Immature natural killer cell (primary cell): ENCODE measurements around the gene TVP23B. TPM values are rescaled to one million over a fixed set of nuclear protein-coding genes. Genes with fewer than 3 reads are reported as not detected.
"Not testable (repeated sequence)": the region's sequence is repeated elsewhere in the genome, so short reads cannot be mapped to it uniquely, and the experiment has no call there.

Experiments used
- DNase-seq, 3 donors: peaks; one replicate each; pipeline ENCODE4 v3.0.0; 2022; ENCODE audit warnings: mixed read lengths in 1 of 3
- H3K27ac Mint-ChIP-seq, 6 donors: one replicate each; pipeline ENCODE4 v1.8.0; 2020; ENCODE audit warnings: mixed read lengths in 6 of 6, mild to moderate bottlenecking in 5 of 6, inconsistent platforms in 4 of 6, moderate library complexity in 3 of 6
- H3K27me3 Mint-ChIP-seq, 3 donors: one replicate each; pipeline ENCODE4 v1.8.0; 2020 to 2021; ENCODE audit warnings: low read depth in 3 of 3, mild to moderate bottlenecking in 3 of 3, mixed read lengths in 3 of 3, moderate library complexity in 3 of 3, inconsistent platforms in 1 of 3
- H3K36me3 Mint-ChIP-seq, 3 donors: one replicate each; pipeline ENCODE4 v1.8.0; 2020; ENCODE audit warnings: mixed read lengths in 3 of 3, inconsistent platforms in 2 of 3, mild to moderate bottlenecking in 2 of 3
- H3K4me1 Mint-ChIP-seq, 2 donors: one replicate each; pipeline ENCODE4 v1.8.0; 2020; ENCODE audit warnings: inconsistent platforms in 2 of 2, mild to moderate bottlenecking in 2 of 2, mixed read lengths in 2 of 2, moderate library complexity in 1 of 2
- H3K4me3 Mint-ChIP-seq, 5 donors: one replicate each; pipeline ENCODE4 v1.8.0; 2020; ENCODE audit warnings: mild to moderate bottlenecking in 5 of 5, mixed read lengths in 5 of 5, inconsistent platforms in 3 of 5, moderate library complexity in 3 of 5
- H3K9me3 Mint-ChIP-seq, 6 donors: one replicate each; pipeline ENCODE4 v1.8.0; 2020; ENCODE audit warnings: mild to moderate bottlenecking in 6 of 6, mixed read lengths in 6 of 6, inconsistent platforms in 4 of 6, moderate library complexity in 3 of 6
- polyA plus RNA-seq, 3 donors: library from polyadenylated mRNA; unstranded; fragments of 300-500 nt; fragmentation: Illumina TruSeq; gene quantifications; one replicate each; pipeline ENCODE4 v1.2.3, GENCODE V29; 2021

Gene TVP23B
- polyA plus RNA-seq, 3 donors from 2014 or later = 23.6 to 55.4 (median 47.6) TPM

GRCh38 chr17:18758344-18758743 is 22.6 kb upstream of the TVP23B start:
- not testable (repeated sequence) for H3K4me1 Mint-ChIP-seq, DNase-seq, H3K27ac Mint-ChIP-seq, H3K9me3 Mint-ChIP-seq, H3K27me3 Mint-ChIP-seq, H3K36me3 Mint-ChIP-seq, H3K4me3 Mint-ChIP-seq

- not testable (repeated sequence) for H3K36me3 Mint-ChIP-seq, H3K27me3 Mint-ChIP-seq, DNase-seq, H3K4me3 Mint-ChIP-seq, H3K4me1 Mint-ChIP-seq, H3K9me3 Mint-ChIP-seq, H3K27ac Mint-ChIP-seq
Measured at GRCh38 chr17:18760221-18760620, 20.8 kb upstream of the TVP23B start.

GRCh38 chr17:18770572-18770971 is 10.4 kb upstream of the TVP23B start:
- not testable (repeated sequence) for H3K27me3 Mint-ChIP-seq, H3K27ac Mint-ChIP-seq, H3K9me3 Mint-ChIP-seq, H3K36me3 Mint-ChIP-seq, H3K4me3 Mint-ChIP-seq, DNase-seq, H3K4me1 Mint-ChIP-seq

DNA sequence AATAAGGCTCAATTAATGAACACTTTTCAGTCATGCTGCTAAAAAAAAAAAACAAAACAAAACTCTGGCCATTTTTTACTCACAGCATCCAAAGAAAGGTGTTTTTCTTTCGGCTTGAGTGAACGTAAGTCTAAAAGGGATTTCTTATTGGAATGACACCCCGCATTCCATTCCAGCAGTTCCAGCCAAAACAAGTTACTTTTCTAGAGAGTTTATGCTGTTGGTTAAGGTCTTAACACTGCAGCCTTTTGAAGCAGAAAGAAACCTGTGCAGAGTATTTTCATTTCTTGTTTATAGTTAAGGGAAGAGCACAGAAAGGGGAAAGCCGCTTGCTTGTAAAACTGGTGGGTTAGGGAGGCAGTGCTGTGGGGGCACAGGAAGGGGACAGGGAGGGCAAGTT is 9.9 kb upstream of the TVP23B start:
- not testable (repeated sequence) for H3K4me3 Mint-ChIP-seq, H3K36me3 Mint-ChIP-seq, H3K27ac Mint-ChIP-seq

GRCh38 chr17:18772471-18772870 is 8.5 kb upstream of the TVP23B start:
- no peaks in the 10 kb centered on the region for H3K4me1 Mint-ChIP-seq
- H3K9me3 Mint-ChIP-seq = no peaks in the 10 kb centered on the region
- peaks cover 1 to 5% (median 1%) of the 10 kb centered on the region in 3 donors for H3K27me3 Mint-ChIP-seq
- no peaks in the 10 kb centered on the region for H3K36me3 Mint-ChIP-seq
- DNase-seq = no peak
- no peak overlapping the region for H3K4me3 Mint-ChIP-seq
- no peak overlapping the region for H3K27ac Mint-ChIP-seq

More for the DNA sequence above, 9.9 kb upstream of the TVP23B start:
- not testable (repeated sequence) for DNase-seq, H3K9me3 Mint-ChIP-seq, H3K4me1 Mint-ChIP-seq, H3K27me3 Mint-ChIP-seq

DNA sequence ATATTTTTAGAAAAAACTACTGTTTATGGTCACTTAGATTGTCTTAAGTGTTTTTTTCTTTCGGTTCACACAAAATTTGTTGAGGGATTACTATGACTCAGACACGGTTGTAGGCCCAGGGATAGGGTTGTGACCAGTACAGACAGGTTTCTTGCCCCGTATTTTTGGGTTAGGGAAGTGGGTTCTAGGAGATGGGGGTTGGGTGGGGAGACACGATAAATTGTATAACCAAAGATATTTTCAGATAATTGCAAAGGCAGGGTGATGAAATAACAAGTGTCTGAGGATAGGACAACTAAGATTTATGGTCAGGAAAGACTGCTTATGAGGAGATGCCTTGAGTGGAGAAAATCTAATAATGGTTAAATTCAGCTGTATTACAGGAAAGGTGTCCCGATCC is 822 bp downstream of the TVP23B start:
- peaks cover 21 to 41% of the 10 kb centered on the region in 2 donors for H3K4me1 Mint-ChIP-seq
- peak overlapping the region; percentile 20 to 87 (median 73) for H3K27ac Mint-ChIP-seq
- H3K9me3 Mint-ChIP-seq, H3K27me3 Mint-ChIP-seq, H3K36me3 Mint-ChIP-seq: not testable (repeated sequence)
- peak in 2 of 3 donors; percentile 1 to 7 for DNase-seq
- peak overlapping the region; percentile 54 to 72 (median 62) for H3K4me3 Mint-ChIP-seq

DNA sequence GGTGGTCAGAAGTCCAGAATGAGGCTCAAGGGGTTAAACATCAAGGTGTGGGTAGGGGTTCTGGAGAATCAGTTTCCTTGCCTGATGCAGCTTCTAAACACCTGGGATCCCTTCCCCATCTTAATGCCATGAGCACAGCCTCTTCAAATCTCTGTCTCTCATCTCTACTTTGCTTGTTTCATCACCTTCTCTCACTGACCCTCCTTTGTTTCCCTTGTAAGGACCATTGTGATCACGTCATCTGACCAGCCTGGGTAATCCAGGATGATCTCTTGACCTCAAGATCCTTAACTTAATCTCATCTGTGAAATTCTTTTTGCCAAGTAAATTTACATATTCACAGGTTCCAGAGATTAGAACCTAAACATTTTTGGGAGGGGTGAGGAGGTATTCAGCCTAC is 5.0 kb downstream of the TVP23B start:
- Mint-ChIP-seq H3K27ac (peak overlapping the region in 2 of 6 donors; percentile 78 to 86), H3K4me1 (peaks cover 32 to 62% of the 10 kb centered on the region in 2 donors)
- DNase-seq, H3K36me3 Mint-ChIP-seq, H3K27me3 Mint-ChIP-seq, H3K9me3 Mint-ChIP-seq, H3K4me3 Mint-ChIP-seq: not testable (repeated sequence)

DNA sequence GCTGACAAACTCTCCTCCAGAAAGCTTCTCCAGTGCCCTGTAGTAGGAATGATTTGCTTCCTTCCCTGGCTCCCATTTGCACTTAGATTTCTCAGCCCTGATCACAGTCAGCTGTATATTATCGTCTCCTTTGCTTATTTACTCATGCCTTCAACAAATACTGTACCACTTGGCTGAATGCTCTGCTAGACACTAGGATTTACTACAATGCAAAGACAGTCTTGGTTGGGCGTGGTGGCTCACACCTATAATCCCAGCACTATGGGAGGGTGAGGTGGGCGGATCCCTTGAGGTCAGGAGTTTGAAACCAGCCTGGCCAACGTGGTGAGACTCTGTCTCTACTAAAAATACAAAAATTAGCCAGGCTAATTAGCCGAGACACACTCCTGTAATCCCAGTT is 5.9 kb downstream of the TVP23B start:
- H3K27me3 Mint-ChIP-seq, DNase-seq, H3K27ac Mint-ChIP-seq, H3K4me3 Mint-ChIP-seq, H3K36me3 Mint-ChIP-seq, H3K9me3 Mint-ChIP-seq: not testable (repeated sequence)
- peaks cover 31 to 62% of the 10 kb centered on the region in 2 donors for H3K4me1 Mint-ChIP-seq

DNA sequence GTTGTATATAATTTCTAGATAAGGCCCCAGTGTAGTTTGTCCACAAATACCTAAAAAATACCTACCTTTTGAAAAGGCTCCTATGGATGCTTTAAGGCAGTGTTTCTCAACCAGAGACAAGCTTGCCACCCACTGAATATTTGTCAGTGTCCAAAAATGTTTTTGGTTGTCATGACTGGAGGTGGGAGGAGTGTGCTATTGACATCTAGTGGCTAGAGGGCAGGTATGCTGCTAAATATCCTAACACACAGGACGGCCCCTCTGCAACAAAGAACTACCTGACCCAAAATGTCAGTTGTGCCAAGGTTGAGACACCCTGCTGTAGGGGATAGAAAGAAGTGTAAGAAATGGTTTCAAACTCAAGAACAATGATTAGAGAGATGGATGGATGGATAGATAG is 10.4 kb downstream of the TVP23B start:
- not testable (repeated sequence) for H3K36me3 Mint-ChIP-seq, H3K27ac Mint-ChIP-seq, H3K27me3 Mint-ChIP-seq, H3K4me3 Mint-ChIP-seq, H3K9me3 Mint-ChIP-seq
- H3K4me1 Mint-ChIP-seq = peaks cover 21 to 53% of the 10 kb centered on the region in 2 donors
- DNase-seq = peak in 1 of 3 donors; percentile 11

DNA sequence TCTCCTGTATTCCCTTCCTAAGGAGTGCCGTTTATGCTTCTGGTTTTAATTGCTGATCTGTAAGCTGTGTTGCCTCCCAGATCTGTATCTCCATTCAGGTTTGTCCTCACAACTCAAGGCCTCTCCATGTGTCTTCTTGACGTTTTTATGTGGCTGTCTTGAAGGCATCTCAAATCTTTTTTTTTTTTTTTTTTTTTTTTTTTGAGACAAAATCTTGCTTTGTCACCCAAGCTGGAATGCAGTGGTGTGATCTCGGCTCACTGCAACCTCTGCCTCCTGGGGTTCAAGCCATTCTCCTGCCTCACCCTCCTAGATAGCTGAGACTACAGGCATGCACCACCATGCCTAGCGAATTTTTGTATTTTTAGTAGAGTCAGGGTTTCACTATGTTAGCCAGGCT is 13.9 kb downstream of the TVP23B start:
- H3K27me3 Mint-ChIP-seq, H3K9me3 Mint-ChIP-seq, DNase-seq, H3K4me3 Mint-ChIP-seq: not testable (repeated sequence)
- peak overlapping the region in 1 of 6 donors; percentile 46 for H3K27ac Mint-ChIP-seq
- H3K36me3 Mint-ChIP-seq = peaks cover 0 to 14% (median 11%) of the 10 kb centered on the region in 3 donors
- peaks cover 4 to 29% of the 10 kb centered on the region in 2 donors for H3K4me1 Mint-ChIP-seq

GRCh38 chr17:18796887-18797286 is 15.9 kb downstream of the TVP23B start:
- DNase-seq, H3K9me3 Mint-ChIP-seq, H3K27me3 Mint-ChIP-seq, H3K4me3 Mint-ChIP-seq, H3K27ac Mint-ChIP-seq: not testable (repeated sequence)
- H3K4me1 Mint-ChIP-seq = peaks cover 4 to 35% of the 10 kb centered on the region in 2 donors
- peaks cover 4 to 21% (median 16%) of the 10 kb centered on the region in 3 donors for H3K36me3 Mint-ChIP-seq

DNA sequence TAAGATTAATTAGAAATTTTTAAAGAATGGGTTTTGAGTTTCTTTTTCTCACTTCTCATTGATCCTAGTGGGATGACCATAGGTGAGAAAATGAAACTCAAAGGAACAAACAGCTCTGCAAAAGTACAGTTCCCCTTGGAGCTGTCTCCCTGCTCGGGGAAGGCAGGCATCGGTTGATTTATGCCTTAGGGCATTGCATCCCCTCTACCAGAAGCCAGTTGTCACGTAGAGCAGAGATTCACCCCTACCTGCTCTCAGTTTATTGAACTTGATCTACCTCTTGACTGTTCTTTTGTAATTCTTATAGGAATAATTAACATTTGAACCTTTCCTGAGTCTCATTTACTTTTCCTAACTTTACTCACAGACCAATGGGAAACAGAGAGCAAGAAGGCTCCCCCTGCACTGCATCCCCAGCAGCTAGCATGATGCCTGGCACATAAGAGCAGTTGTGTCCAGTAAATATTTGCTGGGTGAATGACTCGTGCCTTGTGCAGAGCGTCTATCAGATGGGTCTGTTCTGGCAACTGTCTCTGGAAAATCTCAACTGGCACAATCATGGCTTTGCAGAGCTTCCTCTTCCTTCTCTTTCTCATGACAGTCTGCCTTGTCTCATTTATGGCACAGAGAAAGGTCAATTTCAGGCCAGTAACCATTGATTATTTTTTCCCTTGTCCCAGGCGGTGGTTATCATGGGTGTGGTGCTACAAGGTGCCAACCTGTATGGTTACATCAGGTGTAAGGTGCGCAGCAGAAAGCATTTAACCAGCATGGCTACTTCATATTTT is 22.7 kb downstream of the TVP23B start:
- H3K36me3 Mint-ChIP-seq = peaks cover 4 to 24% (median 12%) of the 10 kb centered on the region in 3 donors
- peaks cover 2 to 12% of the 10 kb centered on the region in 2 donors for H3K4me1 Mint-ChIP-seq
- H3K9me3 Mint-ChIP-seq, H3K4me3 Mint-ChIP-seq, H3K27me3 Mint-ChIP-seq, H3K27ac Mint-ChIP-seq, DNase-seq: not testable (repeated sequence)

DNA sequence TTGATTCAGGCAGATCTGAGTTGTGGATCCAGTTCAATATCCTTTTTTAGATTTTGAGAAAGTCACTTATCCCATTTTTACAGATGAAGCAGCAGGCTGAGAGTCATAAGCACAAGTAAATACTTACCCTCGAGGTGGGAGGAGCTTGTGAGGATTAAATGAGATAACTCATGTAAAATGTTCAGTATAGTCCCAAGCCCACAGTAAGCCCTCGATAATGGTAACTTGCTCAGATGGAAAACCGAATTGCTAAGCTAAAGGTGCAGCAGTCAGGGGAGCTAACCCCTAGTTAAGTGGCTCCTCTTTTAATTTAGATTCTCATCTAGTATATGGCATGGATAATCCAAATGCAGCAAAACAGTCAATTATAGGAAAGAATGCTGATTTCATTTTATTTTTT is 34.9 kb downstream of the TVP23B start:
- not testable (repeated sequence) for DNase-seq, H3K27me3 Mint-ChIP-seq, H3K4me3 Mint-ChIP-seq, H3K9me3 Mint-ChIP-seq, H3K27ac Mint-ChIP-seq, H3K36me3 Mint-ChIP-seq, H3K4me1 Mint-ChIP-seq

DNA sequence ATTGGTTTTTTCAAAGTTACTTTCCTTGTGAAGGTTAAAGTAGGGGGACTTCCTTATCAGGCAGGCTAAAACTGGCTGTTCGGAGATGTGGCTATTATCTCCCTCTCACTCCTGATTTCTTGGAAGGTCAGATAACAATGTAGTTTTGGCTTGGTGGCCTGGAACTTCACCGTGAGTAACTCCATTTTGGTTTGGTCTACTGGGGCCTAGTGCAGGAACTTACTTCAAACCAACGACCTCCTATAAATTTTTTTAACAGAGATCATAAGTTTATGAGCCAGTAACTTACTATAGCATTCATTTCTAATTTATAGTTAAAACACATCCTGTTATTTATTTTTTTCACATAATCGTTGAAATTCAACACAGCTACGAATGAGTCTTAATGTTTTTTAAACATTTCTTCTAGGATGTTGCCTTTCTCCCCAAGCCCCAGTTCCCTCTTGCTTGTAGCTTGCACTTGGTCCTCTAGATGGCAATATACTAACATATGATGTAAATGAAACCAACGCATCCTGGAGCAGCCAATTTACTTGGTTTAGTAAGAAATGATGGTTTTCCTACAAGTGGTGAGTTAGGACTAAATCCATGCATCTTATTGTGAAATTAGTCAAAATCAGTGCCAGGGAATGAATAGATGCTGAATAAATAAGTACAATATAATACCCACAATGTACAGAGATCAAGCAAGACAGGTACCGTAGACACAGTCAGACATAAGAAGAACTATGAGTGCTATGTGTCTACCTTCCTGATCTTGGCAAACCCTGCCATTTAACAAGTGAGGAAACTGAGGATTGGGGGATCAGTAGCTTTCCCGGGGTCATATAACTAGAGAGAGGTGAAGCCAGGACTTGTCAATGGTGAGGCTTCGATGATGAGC is 35.7 kb downstream of the TVP23B start:
- H3K27me3 Mint-ChIP-seq, H3K36me3 Mint-ChIP-seq, H3K9me3 Mint-ChIP-seq, H3K27ac Mint-ChIP-seq, H3K4me1 Mint-ChIP-seq, H3K4me3 Mint-ChIP-seq: not testable (repeated sequence)
- peak; percentile 44 to 63 (median 48) for DNase-seq
